ENCODE results near the gene TSR3. TPM values are rescaled to one million over a fixed set of nuclear protein-coding genes. Genes with fewer than 3 reads are reported as not detected.
A peak's percentile ranks its signal among the peaks of the same experiment; 100 is the strongest.

Gene TSR3
- total RNA-seq, 1 experiment from 2014 or later = 52.7 TPM

DNA sequence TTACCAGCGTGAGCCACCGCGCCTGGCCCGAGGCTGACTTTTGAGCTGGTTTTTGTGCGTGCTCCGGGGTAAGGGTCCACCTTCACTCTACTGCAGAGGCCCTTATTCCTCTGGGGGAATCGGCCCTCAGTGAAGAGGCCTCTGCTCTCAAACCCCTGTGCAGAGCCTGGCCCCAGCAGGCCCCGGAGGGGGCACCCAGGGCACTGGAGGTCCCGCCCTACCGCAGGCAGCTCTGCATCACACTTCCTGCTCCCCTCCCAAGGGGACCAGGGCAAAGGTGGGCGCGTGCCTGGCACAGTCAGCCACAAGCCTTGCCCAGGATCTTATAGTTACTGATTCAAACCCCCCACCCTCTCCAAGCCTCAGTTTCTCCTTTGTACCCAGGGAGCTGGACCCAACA is 45.9 kb downstream of the TSR3 start:
- intact Hi-C loops (cut with micrococcal nuclease) = no loop called here
- TF ChIP-seq YY1 (IDR thresholded peaks at IDR 0.05; ENCODE audit: extremely low read depth, insufficient replicate concordance, low read depth, low read length) (no peak), JUND (IDR thresholded peaks at IDR 0.05) (no peak), SRF (IDR thresholded peaks at IDR 0.05; ENCODE audit: low read depth) (no peak), SIN3A (IDR thresholded peaks at IDR 0.05; ENCODE audit: low read depth) (no peak), EGR1 (IDR thresholded peaks at IDR 0.05; ENCODE audit: low read depth) (no peak), ZNF274 (IDR thresholded peaks at IDR 0.05; ENCODE audit: low read depth, low read length) (no peak), SP1 (IDR thresholded peaks at IDR 0.05; ENCODE audit: low read depth) (no peak)
- TF ChIP-seq, protein P1, sequence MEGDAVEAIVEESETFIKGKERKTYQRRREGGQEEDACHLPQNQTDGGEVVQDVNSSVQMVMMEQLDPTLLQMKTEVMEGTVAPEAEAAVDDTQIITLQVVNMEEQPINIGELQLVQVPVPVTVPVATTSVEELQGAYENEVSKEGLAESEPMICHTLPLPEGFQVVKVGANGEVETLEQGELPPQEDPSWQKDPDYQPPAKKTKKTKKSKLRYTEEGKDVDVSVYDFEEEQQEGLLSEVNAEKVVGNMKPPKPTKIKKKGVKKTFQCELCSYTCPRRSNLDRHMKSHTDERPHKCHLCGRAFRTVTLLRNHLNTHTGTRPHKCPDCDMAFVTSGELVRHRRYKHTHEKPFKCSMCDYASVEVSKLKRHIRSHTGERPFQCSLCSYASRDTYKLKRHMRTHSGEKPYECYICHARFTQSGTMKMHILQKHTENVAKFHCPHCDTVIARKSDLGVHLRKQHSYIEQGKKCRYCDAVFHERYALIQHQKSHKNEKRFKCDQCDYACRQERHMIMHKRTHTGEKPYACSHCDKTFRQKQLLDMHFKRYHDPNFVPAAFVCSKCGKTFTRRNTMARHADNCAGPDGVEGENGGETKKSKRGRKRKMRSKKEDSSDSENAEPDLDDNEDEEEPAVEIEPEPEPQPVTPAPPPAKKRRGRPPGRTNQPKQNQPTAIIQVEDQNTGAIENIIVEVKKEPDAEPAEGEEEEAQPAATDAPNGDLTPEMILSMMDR (IDR thresholded peaks at IDR 0.05 in 2 of 3, conservative IDR thresholded peaks at IDR 0.05 in 1 of 3; ENCODE audit: borderline replicate concordance in 1 of 3, insufficient read depth in 1 of 3, low read depth in 2 of 3, low read length in 2 of 3) = no peak
- TF ChIP-seq, protein P2, sequence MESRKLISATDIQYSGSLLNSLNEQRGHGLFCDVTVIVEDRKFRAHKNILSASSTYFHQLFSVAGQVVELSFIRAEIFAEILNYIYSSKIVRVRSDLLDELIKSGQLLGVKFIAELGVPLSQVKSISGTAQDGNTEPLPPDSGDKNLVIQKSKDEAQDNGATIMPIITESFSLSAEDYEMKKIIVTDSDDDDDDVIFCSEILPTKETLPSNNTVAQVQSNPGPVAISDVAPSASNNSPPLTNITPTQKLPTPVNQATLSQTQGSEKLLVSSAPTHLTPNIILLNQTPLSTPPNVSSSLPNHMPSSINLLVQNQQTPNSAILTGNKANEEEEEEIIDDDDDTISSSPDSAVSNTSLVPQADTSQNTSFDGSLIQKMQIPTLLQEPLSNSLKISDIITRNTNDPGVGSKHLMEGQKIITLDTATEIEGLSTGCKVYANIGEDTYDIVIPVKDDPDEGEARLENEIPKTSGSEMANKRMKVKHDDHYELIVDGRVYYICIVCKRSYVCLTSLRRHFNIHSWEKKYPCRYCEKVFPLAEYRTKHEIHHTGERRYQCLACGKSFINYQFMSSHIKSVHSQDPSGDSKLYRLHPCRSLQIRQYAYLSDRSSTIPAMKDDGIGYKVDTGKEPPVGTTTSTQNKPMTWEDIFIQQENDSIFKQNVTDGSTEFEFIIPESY (IDR thresholded peaks at IDR 0.05; ENCODE audit: extremely low read depth, insufficient replicate concordance, low read length) = no peak
- TF ChIP-seq, protein P3, sequence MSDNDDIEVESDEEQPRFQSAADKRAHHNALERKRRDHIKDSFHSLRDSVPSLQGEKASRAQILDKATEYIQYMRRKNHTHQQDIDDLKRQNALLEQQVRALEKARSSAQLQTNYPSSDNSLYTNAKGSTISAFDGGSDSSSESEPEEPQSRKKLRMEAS (IDR thresholded peaks at IDR 0.05) = no peak
- TF ChIP-seq, protein P4, sequence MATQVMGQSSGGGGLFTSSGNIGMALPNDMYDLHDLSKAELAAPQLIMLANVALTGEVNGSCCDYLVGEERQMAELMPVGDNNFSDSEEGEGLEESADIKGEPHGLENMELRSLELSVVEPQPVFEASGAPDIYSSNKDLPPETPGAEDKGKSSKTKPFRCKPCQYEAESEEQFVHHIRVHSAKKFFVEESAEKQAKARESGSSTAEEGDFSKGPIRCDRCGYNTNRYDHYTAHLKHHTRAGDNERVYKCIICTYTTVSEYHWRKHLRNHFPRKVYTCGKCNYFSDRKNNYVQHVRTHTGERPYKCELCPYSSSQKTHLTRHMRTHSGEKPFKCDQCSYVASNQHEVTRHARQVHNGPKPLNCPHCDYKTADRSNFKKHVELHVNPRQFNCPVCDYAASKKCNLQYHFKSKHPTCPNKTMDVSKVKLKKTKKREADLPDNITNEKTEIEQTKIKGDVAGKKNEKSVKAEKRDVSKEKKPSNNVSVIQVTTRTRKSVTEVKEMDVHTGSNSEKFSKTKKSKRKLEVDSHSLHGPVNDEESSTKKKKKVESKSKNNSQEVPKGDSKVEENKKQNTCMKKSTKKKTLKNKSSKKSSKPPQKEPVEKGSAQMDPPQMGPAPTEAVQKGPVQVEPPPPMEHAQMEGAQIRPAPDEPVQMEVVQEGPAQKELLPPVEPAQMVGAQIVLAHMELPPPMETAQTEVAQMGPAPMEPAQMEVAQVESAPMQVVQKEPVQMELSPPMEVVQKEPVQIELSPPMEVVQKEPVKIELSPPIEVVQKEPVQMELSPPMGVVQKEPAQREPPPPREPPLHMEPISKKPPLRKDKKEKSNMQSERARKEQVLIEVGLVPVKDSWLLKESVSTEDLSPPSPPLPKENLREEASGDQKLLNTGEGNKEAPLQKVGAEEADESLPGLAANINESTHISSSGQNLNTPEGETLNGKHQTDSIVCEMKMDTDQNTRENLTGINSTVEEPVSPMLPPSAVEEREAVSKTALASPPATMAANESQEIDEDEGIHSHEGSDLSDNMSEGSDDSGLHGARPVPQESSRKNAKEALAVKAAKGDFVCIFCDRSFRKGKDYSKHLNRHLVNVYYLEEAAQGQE (IDR thresholded peaks at IDR 0.05; ENCODE audit: low read depth) = no peak
- TF ChIP-seq, protein P5, sequence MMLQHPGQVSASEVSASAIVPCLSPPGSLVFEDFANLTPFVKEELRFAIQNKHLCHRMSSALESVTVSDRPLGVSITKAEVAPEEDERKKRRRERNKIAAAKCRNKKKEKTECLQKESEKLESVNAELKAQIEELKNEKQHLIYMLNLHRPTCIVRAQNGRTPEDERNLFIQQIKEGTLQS (IDR thresholded peaks at IDR 0.05) = no peak
- no TSS peak for BruUV-seq (replicated peaks)

More for the DNA sequence above, 45.9 kb downstream of the TSR3 start:
- peak overlapping the region; percentile 35; the same call in 1 of the 2 replicates for H3K9ac ChIP-seq (ENCODE audit: low read length)
- CTCF ChIA-PET = interaction anchor here (1.5 kb wide), 1 partner anchor 9 kb away, joined by 6 read pairs; no protein-coding TSS in a partner anchor
- no peaks in the 10 kb centered on the region for H3K36me3 ChIP-seq (ENCODE audit: control insufficient read depth in 1 of 2, insufficient read depth in 2 of 2, low read length in 2 of 2)
- H3K4me1 ChIP-seq (ENCODE audit: control insufficient read depth in 1 of 2, insufficient read depth in 2 of 2, low read length in 2 of 2) = peaks cover 36 to 76% of the 10 kb centered on the region in 2 experiments
- H3K79me2 ChIP-seq (ENCODE audit: insufficient read depth, low read length) = peaks cover 10% of the 10 kb centered on the region
- H3K27me3 ChIP-seq (ENCODE audit: insufficient read depth, low read length) = no peaks in the 10 kb centered on the region
- H3K9me2 ChIP-seq (ENCODE audit: insufficient read depth) = no peaks in the 10 kb centered on the region
- H3K4me3 ChIP-seq (replicated peaks in 1 of 2; ENCODE audit: low read depth in 1 of 2, low read length in 2 of 2) = no peak overlapping the region
- POLR2A ChIA-PET = interaction anchor here (1.0 kb wide), 1 partner anchor 9 kb away, joined by 6 read pairs; no protein-coding TSS in a partner anchor
- peak overlapping the region; percentile 31 for H3K4me2 ChIP-seq (ENCODE audit: low read length)
- peak overlapping the region; percentile 40 for H3K27ac ChIP-seq (ENCODE audit: low read depth, low read length)
- H3K9me3 ChIP-seq (ENCODE audit: control insufficient read depth in 1 of 2, insufficient read depth in 1 of 2, low read depth in 1 of 2, low read length in 2 of 2) = no peaks in the 10 kb centered on the region
- DNase-seq (ENCODE audit: low read depth, low spot score) = no peak
- no peak overlapping the region for H2AFZ ChIP-seq (ENCODE audit: low read depth, low read length, poor library complexity, severe bottlenecking)
- H4K20me1 ChIP-seq (ENCODE audit: insufficient read depth) = peaks cover 7% of the 10 kb centered on the region; the same call in 1 of the 2 replicates
- ATAC-seq = no peak
- RAD21 ChIA-PET (ENCODE audit: low non-redundant PET in 1 of 2, low total read pairs in 2 of 2, uncharacterized antibody in 2 of 2, unreplicated experiment in 2 of 2) = no interaction called here
